Embryonic facial prominence (tissue), 1 donor: ENCODE results near the gene SUPT3H.

Experiments used
- DNase-seq: peaks from one replicate; pipeline ENCODE4 v3.0.0-alpha.2; 2016; ENCODE audit errors: extremely low spot score

Gene SUPT3H

DNA sequence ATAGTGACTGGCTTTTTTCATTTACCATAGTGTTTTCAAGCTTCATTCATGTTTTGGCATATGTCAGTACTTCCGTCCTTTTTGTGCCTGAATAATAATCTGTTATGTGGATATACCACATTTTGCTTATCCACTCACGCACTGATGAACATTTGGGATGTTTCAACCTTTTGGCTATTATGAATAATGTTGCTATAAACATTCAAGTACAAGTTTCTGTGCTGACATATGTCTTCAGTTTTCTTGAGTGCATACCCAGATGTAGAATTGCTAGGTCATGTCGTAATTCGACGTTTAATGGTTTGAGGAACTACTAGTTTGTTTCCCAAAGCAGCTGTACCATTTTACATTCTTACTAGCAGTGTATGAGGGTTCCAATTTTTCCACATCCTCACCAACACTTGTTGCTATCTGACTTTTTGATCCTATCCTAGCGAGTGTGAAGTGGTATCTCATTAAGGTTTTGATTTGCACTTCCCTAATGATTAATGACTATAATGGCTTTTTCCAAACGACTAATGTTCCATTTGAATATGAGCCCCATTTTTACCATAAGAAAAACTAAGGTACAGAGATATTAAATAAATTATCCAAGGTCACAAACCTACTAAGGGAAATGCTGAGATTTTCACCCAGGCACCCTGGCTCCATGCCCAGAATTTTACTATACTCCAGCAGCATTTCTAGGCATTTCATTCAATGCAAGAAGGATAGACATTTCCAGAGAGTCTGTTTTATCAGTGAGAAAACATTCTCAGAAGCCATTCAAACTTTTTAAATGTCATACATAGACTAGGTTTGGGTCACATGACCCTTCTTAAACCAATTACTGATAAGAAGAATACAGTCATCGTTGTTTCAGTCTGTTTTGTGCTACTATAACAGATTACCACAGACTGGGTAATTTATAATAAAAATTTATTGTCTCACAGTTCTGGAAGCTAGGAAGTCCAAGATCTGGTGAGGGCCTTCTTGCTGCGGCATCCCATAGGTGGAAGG is 120.7 kb downstream of the SUPT3H start:
- no peak for DNase-seq

DNA sequence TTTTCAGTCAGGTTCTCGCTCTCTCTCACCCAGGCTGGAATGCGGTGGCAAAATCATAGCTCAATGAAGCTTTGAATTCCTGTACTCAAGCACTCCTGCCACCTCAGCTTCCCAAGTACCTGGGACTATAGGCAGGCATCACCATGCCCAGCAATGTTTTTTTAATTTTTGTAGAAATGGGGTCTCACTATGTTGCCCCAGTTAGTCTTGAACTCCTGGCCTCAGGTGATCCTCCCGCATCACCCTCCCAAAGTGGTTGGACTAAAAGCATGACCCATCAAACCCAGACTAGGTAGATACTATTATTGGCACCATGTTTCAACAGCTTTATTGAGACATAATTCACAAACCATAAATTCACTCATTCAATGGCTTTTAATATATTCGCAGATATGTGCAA is 122.3 kb downstream of the SUPT3H start:
- no peak for DNase-seq

DNA sequence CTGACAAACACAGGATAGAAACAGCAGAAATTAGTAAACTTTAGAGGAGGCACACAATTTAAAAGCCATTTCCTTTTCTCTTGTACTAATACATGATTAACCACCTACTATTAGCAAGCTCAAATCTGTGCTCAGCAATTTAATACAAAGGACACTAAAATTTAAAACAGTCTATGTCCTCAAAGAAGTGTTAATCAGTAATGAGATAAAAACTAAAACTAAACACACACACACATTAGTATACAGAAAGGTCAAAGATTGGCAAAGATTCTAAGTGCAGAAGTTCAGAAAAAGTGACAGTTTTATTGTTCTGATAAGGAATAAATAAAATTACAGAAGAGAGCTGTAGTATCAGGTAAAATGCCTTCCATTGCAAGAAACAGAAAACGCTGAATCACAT is 123.5 kb downstream of the SUPT3H start:
- DNase-seq, result no peak

DNA sequence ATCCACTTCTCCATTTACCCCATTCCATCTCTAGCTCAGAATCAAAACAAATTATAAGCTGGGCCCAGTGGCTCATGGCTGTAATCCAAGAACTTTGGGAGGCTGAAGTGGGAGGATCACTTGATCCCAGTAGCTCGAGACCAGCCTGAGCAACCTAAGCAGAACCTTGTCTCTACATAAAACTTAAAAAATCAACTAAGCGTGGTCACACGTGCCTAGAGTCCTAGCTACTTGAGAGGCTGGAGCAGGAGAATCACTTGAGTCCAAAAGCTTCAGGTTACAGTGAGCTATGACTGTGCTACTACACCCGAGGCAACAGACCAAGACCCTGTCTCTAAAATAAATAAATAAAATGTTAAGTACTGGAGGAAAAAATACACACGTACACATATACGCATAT is 124.3 kb downstream of the SUPT3H start:
- no peak for DNase-seq

- DNase-seq, result no peak
Measured at GRCh38 chr6:45231660-45232059, 146.1 kb downstream of the SUPT3H start.

- DNase-seq, result no peak
Measured at GRCh38 chr6:45229416-45229815, 148.3 kb downstream of the SUPT3H start.

DNA sequence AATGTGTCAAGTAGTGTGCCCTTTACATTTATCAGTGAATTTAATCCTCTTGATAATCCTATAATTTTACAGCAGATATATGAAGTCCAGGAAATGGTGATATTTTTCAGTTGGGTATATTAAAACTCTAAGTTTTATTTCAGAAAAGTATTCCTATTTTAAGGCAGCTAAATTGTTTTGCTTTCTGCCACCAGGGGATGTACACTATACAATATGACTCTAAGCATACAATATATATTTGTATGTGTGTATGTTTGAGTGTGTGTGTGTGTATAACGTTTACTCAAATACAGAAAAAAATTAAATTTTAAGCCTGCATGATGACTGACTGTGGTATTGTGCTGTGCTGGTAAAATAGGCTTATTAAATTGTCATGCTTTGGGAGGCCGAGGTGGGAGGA is 151.7 kb downstream of the SUPT3H start:
- no peak for DNase-seq

DNA sequence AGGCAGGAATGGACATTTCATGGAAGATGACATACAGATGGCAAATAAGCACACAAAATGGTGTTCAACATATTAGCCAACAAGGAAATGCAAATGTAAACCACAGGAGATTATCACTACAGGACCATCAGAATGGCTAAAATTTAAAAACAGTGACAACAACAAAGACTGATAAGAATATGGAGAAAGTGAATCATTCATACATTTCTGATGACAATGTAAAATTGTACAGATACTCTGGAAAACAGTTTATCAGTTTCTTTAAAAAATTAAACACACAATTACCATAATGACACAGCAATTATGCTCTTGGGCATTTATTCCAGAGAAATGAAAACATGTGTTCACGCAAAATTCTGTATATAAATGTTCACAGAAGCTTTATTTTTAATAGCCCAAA is 155.4 kb downstream of the SUPT3H start:
- DNase-seq, result no peak

- no peak for DNase-seq
Measured at GRCh38 chr6:45215759-45216158, 162.0 kb downstream of the SUPT3H start.

DNA sequence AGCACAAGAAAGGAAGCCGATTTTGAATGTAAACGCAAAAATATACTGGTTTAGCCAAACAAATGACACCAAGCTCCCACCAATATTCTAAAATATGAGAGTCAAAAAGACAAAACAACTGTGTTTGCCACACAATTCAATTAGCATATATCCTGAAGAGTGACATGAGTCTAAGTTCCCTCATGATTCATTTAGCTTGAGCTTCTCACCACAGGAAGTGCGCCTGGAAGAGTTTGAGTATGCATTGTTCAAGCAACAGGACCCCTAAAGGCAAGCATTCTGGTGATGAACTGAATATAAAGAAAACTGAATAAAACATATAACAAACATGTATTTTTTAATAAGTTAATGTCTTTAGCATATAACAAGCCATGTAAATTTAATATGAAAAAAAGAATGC is 164.8 kb downstream of the SUPT3H start:
- DNase-seq, result no peak

DNA sequence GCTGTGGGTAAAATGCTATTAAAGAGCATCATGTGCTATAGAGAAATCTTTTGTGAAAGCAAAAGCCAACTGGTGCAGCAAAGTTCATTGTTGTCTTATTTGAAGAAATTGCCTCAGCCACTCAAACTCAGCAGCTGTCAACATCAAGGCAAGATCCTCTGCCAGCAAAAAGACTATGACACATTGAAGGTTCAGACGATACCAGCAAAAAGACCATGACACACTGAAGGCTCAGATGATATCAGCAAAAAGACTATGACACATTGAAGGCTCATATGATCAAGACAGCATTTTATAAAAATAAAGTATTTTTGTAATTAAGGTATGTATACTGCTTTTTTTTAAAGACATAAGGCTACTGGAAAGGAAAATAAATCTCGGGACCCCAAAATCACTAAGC is 168.0 kb downstream of the SUPT3H start:
- no peak for DNase-seq

DNA sequence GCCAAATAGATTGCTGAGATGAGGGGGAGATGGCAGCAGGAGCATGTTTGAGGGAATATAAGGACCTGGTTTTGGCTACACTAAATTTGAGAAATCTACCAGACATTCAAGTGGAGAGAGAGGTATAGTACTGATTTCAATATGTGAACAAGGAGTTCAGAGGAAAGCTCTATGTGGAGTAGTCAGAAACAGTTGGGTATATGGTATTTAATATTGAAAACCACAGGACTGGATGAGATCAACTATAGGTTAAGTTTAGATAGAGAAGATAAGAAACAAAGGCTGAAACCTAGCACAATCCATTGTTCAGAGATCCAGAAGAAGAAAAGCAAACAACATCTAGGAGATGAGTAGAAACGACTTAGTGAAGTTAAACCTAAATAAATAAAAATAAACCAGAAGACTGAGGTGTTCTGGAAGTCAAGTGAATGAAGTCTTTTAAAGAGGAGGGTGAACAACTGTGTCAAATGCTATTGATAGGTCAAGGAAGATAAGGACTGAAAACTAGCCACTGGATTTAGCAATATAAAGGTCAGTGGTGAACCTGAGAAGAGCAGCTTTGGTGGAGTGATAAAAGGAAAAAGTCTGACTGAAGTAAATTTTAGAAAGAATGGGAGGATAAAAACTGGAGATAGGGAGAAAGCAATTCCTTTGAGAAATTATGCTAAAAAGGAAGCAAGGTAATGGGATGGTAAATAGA is 170.8 kb downstream of the SUPT3H start:
- DNase-seq, result no peak

GRCh38 chr6:45201484-45201883 is 176.2 kb downstream of the SUPT3H start:
- DNase-seq, result no peak

GRCh38 chr6:45200510-45200909 is 177.2 kb downstream of the SUPT3H start:
- DNase-seq, result no peak

DNA sequence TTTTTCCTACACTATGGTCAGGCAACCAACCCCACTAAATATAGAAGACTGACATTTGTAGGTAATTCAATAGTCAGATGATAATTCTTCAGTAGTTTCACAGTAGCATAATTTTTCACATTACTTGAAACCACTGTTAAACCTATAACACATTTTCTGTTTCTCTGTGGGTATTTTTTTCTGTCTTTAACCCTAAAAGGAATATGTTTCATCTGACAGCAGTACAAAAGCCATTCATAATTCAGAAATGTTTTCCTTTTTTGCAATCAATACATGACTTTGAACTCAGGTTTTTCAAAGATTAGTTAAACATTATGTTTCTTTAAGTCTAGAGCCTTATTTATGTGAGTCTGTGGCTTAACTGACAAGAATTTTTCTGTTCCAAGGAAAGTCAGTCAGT is 178.2 kb downstream of the SUPT3H start:
- no peak for DNase-seq

DNA sequence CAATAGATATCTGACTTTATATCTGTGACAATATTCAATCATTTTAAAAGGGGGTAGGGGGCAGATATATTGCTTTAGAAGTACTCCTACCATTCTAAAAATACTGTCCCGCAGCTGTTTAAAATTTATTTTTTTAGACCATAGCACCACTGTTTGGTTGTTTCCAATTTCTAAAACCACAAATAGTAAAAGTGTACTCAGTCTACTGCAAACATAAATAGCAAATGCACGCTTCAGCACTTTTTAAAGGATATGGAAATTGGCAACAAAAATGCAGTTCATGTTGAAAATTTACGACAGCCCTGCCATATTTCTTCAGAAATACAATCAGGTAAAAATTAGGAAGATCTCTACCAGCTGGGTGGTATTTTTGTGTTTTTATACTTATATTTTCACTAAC is 181.6 kb downstream of the SUPT3H start:
- peak; percentile 18 for DNase-seq

DNA sequence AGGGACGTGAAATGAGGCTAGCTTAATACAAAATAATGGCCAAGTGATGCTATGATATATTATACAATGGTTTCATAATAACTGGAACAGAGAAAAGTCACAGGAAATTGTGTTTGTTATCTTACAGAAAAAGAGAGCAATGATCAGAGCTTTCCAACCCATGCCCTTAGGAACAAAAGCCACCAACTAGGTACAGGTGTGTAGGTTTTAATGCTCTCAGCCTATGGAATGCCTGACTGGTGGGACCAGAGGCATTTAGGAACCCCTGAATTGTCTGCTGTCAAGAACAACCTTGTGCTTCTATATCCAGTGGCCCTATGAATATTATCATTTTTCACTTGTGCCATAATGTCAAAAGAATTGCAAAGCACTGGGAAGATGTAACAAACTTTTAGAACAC is 182.6 kb downstream of the SUPT3H start:
- no peak for DNase-seq

GRCh38 chr6:45192556-45192955 is 185.2 kb downstream of the SUPT3H start:
- no peak for DNase-seq

GRCh38 chr6:45191414-45191813 is 186.3 kb downstream of the SUPT3H start:
- no peak for DNase-seq

GRCh38 chr6:45187836-45188235 is 189.9 kb downstream of the SUPT3H start:
- no peak for DNase-seq

GRCh38 chr6:45185403-45186251 is 192.1 kb downstream of the SUPT3H start:
- no peak for DNase-seq

DNA sequence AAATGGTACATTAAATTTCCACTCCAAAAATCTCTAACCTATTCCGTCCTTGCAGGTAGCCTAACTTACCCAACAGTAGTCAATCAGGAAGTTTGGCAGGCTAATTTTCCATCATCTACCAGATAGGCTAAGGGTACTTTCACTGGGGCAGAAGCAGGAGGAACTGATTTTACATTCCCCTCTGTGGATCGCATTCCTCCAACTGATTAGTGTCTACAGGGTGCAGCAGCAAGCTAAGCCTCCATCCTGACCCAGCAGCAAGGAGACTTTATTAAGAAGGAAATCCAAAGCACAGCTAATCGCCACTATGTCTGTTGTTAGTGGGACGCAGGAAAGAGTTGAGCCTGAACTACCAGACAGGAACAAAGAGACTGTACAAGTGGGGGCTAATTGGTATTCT is 192.8 kb downstream of the SUPT3H start:
- no peak for DNase-seq
